HUES48 (cell line): Measurements from ENCODE around the gene SPATA25.

Experiments
- H3K27ac ChIP-seq: one replicate; pipeline ENCODE4 v1.7.0; 2013; ENCODE audit warnings: low read depth, low read length, inconsistent platforms
- H3K27me3 ChIP-seq: 2 replicates; pipeline ENCODE4 v1.6.1; 2013; ENCODE audit warnings: mild to moderate bottlenecking, low read length; ENCODE audit not compliant: control insufficient read depth, insufficient read depth
- H3K36me3 ChIP-seq: 2 replicates; pipeline ENCODE4 v1.6.1; 2013; ENCODE audit warnings: low read length; ENCODE audit not compliant: control insufficient read depth, insufficient read depth
- H3K4me1 ChIP-seq: 2 replicates; pipeline ENCODE4 v1.6.1; 2013; ENCODE audit warnings: mild to moderate bottlenecking, low read length; ENCODE audit not compliant: control insufficient read depth, insufficient read depth
- H3K4me3 ChIP-seq: 2 replicates; pipeline ENCODE4 v1.5.1; 2013; ENCODE audit warnings: mild to moderate bottlenecking, low read depth, low read length
- H3K9ac ChIP-seq: 2 replicates; pipeline ENCODE4 v1.6.1; 2013; ENCODE audit warnings: mild to moderate bottlenecking, low read depth, low read length, moderate library complexity
- H3K9me3 ChIP-seq: 2 replicates; pipeline ENCODE4 v1.6.1; 2013; ENCODE audit warnings: low read length; ENCODE audit not compliant: control insufficient read depth, insufficient read depth

SPATA25 gene

GRCh38 chr20:45857882-45858216, 29.6 kb downstream of the SPATA25 start:
- Histone ChIP-seq H3K4me3 (peak overlapping the region; percentile 89), H3K27ac (peak overlapping the region; percentile 88), H3K4me1 (peaks cover 39% of the 10 kb centered on the region), H3K27me3 (no peaks in the 10 kb centered on the region), H3K36me3 (no peaks in the 10 kb centered on the region), H3K9me3 (no peaks in the 10 kb centered on the region), H3K9ac (no peak overlapping the region; the same call in 1 of the 2 replicates)

- H3K4me1 ChIP-seq, result peaks cover 39% of the 10 kb centered on the region
- peak within 1 kb of the TSS; percentile 89 for H3K4me3 ChIP-seq
- no peaks in the 10 kb centered on the region for H3K9me3 ChIP-seq
- no peaks in the 10 kb centered on the region for H3K27me3 ChIP-seq
- peaks cover 2% of the 10 kb centered on the region for H3K36me3 ChIP-seq
- H3K9ac ChIP-seq, result peak within 1 kb of the TSS; percentile 42
- peak within 1 kb of the TSS; percentile 88 for H3K27ac ChIP-seq
Observed at GRCh38 chr20:45857114-45857881, 30.1 kb downstream of the SPATA25 start, which contains the start of the genes ACOT8 and ZSWIM3. ACOT8 (minus strand) TSS chr20:45857392; CDS start chr20:45857315, 77 bp downstream. ZSWIM3 (plus strand) TSS chr20:45857614; CDS start chr20:45857826, 212 bp downstream.

GRCh38 chr20:45853484-45853883, 33.9 kb downstream of the SPATA25 start:
- Histone ChIP-seq H3K9ac (0 out of 2 replicates have a peak overlapping the region, but pooled peaks have one; percentile 8), H3K4me3 (peak overlapping the region; percentile 31), H3K27ac (peak overlapping the region; percentile 85), H3K27me3 (no peaks in the 10 kb centered on the region), H3K4me1 (peaks cover 25% of the 10 kb centered on the region), H3K36me3 (peaks cover 17% of the 10 kb centered on the region), H3K9me3 (no peaks in the 10 kb centered on the region)

DNA sequence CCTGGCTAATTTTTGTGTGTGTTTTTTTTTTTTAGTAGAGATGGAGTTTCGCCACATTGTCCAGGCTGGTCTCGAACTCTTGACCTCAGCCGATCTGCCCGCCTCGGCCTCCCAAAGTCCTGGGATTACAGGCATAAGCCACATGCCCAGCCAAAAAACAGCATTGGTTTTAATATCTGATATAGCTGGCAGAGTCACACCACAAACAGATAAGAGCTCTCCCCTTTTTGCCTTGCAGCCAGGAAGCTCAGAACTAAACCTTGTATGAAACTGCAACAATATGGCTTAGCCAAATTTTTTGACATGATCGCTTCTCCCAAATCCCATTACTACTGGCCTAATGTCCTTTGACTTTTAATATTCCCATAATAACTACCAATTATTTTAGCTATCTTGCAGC, 35.1 kb downstream of the SPATA25 start:
- Histone ChIP-seq H3K27ac (no peak overlapping the region), H3K27me3 (no peaks in the 10 kb centered on the region), H3K4me3 (no peak overlapping the region), H3K9me3 (no peaks in the 10 kb centered on the region), H3K36me3 (peaks cover 24% of the 10 kb centered on the region), H3K9ac (no peak overlapping the region), H3K4me1 (peaks cover 19% of the 10 kb centered on the region)

DNA sequence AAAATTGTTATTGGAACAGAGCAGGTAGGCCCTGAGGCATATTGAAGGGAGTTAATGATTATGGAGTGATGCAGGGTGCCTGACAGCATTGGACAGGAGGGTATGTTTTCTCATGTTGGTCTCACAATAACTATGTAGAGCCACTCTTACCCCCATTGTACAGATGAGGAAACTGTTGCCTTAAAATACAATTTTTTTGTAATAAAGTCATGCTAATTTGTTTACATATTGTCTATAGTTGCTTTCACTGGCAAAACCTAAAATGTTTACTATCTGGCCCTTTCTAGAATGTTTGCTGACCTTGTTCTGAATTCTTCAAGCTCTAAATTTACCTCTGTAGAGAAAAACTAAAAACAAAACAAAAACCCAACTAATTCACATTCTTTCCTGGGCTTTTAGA, 35.9 kb downstream of the SPATA25 start:
- Histone ChIP-seq H3K27me3 (no peaks in the 10 kb centered on the region), H3K27ac (no peak overlapping the region), H3K9ac (no peak overlapping the region), H3K9me3 (no peaks in the 10 kb centered on the region), H3K4me3 (no peak overlapping the region), H3K36me3 (peaks cover 27% of the 10 kb centered on the region), H3K4me1 (peaks cover 19% of the 10 kb centered on the region)

GRCh38 chr20:45850926-45851325, 36.5 kb downstream of the SPATA25 start:
- peaks cover 32% of the 10 kb centered on the region for H3K36me3 ChIP-seq
- H3K4me3 ChIP-seq, result no peak overlapping the region
- peaks cover 19% of the 10 kb centered on the region for H3K4me1 ChIP-seq
- no peak overlapping the region for H3K9ac ChIP-seq
- no peak overlapping the region for H3K27ac ChIP-seq
- H3K27me3 ChIP-seq, result no peaks in the 10 kb centered on the region
- H3K9me3 ChIP-seq, result no peaks in the 10 kb centered on the region

GRCh38 chr20:45850238-45850637, 37.2 kb downstream of the SPATA25 start:
- H3K36me3 ChIP-seq, result peaks cover 37% of the 10 kb centered on the region
- no peak overlapping the region for H3K9ac ChIP-seq
- no peak overlapping the region for H3K27ac ChIP-seq
- H3K4me3 ChIP-seq, result no peak overlapping the region
- H3K9me3 ChIP-seq, result no peaks in the 10 kb centered on the region
- peaks cover 19% of the 10 kb centered on the region for H3K4me1 ChIP-seq
- no peaks in the 10 kb centered on the region for H3K27me3 ChIP-seq

GRCh38 chr20:45848969-45849582, 38.3 kb downstream of the SPATA25 start:
- Histone ChIP-seq H3K4me3 (no peak overlapping the region), H3K4me1 (peaks cover 9% of the 10 kb centered on the region), H3K36me3 (peaks cover 46% of the 10 kb centered on the region), H3K9me3 (no peaks in the 10 kb centered on the region), H3K27me3 (no peaks in the 10 kb centered on the region), H3K27ac (no peak overlapping the region), H3K9ac (no peak overlapping the region)

DNA sequence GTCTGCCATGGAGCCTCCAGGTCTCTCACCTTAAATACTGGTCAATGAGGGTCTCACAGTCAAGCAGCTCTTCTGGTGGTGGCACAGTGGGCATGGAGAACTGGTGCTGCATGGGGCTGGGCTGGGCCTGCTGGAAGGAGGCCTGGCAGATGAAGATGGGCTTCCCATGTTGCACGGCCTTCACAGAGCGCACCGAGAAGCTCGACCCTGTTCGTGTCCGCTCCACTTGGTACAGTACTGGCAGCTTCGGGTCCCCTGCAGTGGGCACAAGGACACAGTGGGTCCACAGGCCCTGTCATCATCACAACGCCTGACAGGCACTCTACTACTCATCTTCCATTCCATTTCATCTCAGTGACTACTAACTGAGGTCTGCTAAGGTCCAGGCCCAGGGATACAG, 39.0 kb downstream of the SPATA25 start:
- H3K9me3 ChIP-seq, result no peaks in the 10 kb centered on the region
- no peaks in the 10 kb centered on the region for H3K27me3 ChIP-seq
- H3K36me3 ChIP-seq, result peaks cover 53% of the 10 kb centered on the region
- H3K9ac ChIP-seq, result no peak overlapping the region
- H3K4me1 ChIP-seq, result peaks cover 5% of the 10 kb centered on the region; the same call in 1 of the 2 replicates
- no peak overlapping the region for H3K27ac ChIP-seq
- H3K4me3 ChIP-seq, result no peak overlapping the region

- Histone ChIP-seq H3K4me1 (no peaks in the 10 kb centered on the region), H3K36me3 (peaks cover 68% of the 10 kb centered on the region), H3K27ac (no peak overlapping the region), H3K27me3 (no peaks in the 10 kb centered on the region), H3K9ac (no peak overlapping the region), H3K9me3 (no peaks in the 10 kb centered on the region), H3K4me3 (no peak overlapping the region)
Observed at GRCh38 chr20:45845452-45845851, 42.0 kb downstream of the SPATA25 start.

DNA sequence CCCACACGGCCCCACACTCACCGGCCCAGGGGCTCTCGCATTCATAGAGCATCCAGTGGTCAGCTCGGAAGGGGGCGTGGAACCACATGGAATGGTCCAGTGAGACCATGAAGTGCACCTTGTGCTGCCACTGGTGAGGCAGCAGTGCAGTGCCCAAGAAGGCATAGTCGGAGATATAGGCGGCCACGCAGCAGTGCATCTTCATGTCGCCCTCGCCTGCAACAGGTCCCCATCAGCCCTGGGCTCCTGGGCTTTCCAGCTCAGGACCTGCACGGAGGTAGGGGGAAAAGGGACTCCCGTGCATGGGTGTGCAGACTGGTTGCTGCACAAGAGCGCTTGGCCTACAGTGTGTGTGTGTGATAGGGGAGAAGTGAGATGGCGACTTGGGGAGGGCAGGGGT, 43.9 kb downstream of the SPATA25 start:
- Histone ChIP-seq H3K27ac (no peak overlapping the region), H3K9ac (no peak overlapping the region), H3K36me3 (peaks cover 73% of the 10 kb centered on the region), H3K4me3 (no peak overlapping the region), H3K4me1 (no peaks in the 10 kb centered on the region), H3K9me3 (no peaks in the 10 kb centered on the region), H3K27me3 (no peaks in the 10 kb centered on the region)
